RKO (cell line): ENCODE data around the gene UCN.
"Not testable (repeated sequence)": the region's sequence is repeated elsewhere in the genome, so short reads cannot be mapped to it uniquely, and the experiment has no call there.

Experiments used
- DNase-seq: peaks from one replicate; pipeline ENCODE4 v3.0.0-alpha.2; 2016; ENCODE audit warnings: low spot score

UCN gene

DNA sequence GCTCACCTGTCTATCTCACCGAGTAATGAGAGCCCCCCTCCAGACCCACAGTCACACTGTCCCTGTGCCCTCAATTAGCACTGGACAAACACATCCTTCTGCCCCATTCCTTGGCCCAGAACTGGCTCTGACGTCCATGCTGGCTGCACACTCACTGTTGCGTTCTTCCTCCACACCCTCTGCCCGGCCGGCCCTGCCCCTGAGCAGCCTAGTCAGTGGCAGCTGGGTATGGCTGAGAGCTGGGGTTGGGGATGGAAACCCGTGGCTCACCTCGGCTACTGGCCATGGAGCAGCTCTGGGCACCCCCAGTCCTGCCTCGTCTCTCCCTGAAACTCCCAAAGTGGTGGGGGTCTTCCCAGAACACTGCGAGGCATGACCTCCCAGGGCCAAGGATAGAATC is 6.5 kb upstream of the UCN start:
- DNase-seq, result no peak

DNA sequence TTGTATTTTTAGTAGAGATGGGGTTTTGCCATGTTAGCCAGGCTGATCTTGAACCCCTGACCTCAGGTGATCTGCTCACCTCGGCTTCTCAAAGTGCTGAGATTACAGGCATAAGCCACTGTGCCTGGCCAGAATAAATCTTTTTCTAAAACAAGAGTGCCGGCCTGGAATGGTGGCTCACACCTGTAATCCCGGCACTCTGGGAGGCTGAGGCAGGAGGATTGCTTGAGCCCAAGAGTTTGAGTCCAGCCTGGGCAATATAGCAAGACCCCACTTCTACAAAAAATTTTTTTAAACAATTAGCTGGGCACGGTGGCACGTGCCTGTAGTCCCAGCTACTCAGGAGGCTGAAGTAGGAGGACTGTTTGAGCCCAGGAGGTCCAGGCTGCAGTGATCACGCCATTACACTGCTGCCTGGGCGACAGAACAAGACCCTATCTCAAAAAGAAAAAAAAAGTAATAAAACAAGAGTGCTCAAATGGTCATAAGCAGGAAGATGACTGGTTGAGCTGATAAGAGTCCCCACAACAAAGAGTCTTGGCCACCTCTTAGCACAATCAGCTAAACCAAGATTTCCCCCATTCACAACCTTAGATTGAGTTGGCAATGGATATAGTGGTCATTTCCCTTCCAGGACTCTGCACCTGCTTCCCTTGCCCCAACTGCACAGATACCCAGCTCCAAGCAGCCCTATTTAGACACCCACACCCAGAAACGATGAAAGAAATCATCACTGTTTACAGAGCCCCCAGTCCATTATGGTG is 5.8 kb upstream of the UCN start:
- DNase-seq, result no peak

DNA sequence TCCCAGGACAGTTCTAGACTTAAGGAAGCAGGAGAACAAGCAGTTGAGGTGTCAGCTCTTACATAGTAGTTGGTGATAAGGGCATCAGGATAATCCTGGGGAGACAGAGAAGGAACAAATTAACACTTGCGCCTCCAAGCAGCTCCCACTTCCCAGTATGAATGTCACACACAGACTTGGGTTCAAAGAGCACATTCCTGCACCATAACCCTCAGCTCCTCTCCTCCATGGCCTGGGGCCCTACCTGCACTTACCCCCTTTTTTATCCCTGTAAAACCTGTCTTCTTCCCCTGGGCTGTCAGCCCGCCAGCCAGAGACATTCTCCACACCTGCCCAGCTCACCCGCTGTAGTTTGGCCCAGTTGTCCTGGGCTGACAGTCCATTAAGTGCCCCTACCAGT is 3.9 kb upstream of the UCN start:
- no peak for DNase-seq

DNA sequence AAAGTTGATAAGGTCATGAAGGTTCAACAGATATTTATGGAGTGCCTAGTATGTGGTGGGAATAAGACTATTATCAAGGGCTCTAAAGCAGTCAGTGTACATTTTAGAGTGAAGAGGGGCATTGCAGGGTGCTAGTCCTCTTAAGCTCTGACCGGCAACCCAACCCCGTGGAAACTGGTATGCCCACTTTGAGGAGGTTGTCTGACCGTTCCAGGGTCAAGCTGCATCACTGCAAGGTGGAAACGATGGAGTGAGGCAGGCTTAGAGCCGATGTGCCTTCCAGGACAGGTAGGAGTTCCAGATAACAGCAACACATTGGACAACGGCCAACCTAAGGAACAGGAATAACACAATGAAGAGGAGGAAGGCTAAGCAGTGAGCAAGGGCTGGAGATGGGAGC is 1.4 kb upstream of the UCN start:
- no peak for DNase-seq

GRCh38 chr2:27307545-27308358 is 493 bp downstream of the UCN start:
- DNase-seq, result no peak

DNA sequence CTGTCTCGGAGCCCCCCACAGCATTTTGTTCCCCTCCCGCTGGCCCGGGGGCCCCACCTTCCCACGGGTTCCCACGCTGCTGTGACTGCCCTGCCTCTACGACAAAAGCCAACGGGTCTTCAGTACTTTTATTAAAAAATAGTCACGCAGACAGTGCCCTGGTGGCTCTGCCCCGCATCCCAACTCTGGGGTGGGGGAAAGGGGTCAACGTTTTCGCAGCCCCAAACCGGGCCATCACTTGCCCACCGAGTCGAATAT is 1.0 kb downstream of the UCN start:
- no peak for DNase-seq

- no peak for DNase-seq
These were observed 1.5 kb downstream of the UCN start for GRCh38 chr2:27306573-27307286.

DNA sequence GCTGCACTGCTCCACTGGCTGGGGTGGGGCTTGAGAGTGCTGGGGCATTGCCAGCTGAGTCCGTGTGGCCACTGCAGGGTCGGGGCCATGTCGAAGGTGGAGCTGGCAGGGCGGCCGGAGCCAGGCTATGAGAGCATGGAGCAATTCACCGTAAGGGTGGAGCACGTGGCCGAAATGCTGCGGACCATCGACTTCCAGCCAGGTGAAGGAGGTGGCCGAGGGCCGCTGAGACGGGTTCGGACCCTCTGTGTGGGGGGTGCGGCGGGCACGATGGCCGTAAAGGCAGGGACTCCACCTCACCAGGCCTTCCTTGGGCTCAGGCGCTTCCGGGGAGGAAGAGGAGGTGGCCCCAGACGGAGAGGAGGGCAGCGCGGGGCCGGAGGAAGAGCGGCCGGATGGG is 2.1 kb downstream of the UCN start:
- DNase-seq, result no peak

- no peak for DNase-seq
These were observed 2.7 kb downstream of the UCN start for GRCh38 chr2:27305516-27305915.

DNA sequence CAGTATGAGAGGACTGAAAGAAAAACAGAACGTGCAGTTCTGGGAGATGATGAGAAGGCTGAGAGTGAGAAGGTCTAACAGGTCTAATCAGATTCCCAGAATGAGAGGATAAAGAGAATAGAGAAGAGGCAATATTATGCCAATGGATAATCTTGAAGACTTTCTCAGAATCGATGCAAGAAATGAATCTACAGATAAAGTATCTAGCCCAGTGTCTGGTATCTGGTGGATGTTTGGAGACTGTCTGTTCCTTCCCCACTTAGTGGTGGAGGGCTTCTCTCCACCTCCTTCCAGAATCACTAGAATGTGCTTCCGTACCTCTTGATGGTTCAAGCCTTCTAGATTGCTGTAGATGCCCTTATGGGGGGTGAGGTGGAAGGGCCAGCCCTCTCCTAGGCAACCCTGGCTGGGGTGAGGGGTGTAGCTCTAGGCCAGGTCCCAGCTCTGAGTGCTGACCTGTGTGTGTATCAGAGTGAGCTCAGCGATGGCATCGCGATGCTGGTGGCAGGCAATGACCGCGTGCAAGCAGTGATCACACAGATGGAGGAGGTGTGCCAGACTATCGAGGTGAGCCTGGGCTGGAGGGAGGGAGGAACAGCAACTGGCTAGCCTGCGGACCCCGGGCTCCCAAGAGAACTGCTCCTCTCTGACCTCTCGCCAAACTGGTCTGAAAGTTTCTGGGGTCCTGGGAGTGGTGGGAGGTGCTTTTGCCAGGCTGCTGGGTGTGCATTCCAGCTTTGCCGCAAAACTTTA is 3.6 kb downstream of the UCN start:
- DNase-seq, result no peak

GRCh38 chr2:27303093-27304025 is 4.9 kb downstream of the UCN start:
- peak; percentile 86 for DNase-seq

DNA sequence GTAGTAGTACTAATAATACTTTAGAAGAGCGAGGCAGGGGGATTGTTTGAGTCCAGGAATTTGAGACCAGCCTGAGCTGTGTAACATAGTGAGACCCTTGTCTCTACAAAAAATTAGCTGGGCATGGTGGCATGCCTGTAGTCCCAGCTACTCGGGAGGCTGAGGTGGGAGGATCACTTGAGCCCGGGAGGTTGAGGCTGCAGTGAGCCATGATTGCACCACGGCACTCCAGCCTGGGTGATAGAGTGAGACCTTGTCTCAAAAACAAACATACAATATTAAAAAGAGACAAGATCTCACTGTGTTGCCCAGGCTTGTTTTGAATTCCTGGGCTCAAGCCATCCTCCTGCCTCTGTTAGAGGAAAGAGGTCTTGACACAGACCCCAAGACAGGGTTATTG is 7.6 kb downstream of the UCN start:
- DNase-seq, result not testable (repeated sequence)

GRCh38 chr2:27298391-27299080 is 9.7 kb downstream of the UCN start:
- DNase-seq, result no peak

DNA sequence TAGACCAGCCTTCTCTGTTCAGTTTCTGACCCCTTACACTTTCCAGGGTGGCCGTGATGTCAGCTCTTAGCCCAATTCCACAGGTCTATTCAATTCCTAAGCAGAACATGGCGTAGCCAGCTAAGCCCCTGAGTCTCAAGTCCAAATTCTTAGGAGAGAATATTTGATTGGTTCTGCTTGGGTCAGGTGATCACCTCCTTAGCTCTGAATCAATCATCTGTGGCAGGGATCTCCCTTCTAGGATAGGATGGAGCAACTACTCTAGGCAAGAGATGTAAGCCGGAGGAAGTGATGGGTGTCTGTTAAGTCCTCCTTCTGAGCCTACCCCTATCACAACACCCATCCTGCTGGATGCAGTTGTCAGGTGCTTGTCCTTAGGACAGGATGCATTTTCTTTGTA is 11.1 kb downstream of the UCN start:
- DNase-seq, result no peak

- no peak for DNase-seq
These were observed 11.8 kb downstream of the UCN start for GRCh38 chr2:27296481-27296880.

- DNase-seq, result no peak
These were observed 13.3 kb downstream of the UCN start for GRCh38 chr2:27294928-27295327.

DNA sequence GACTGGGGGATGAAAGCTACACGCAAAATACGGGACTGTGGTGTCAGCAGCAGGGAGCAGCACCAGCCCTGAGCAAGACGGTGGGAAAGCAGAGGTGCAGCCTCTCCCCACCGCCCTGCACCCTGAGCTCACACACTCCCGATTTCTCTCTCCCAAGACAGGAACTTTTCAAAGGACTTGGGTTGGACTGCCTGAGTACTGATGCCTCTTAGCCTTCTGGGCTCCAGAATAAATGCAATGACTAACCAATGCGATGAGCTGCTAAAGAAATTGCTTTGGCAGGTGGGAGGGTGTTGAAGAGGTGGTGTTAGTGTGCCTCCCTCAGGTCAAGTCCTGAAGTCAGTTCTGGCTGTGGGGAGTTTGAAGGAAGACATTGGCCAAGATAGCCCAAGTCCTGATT is 16.4 kb downstream of the UCN start:
- DNase-seq, result no peak

GRCh38 chr2:27290549-27290948 is 17.7 kb downstream of the UCN start:
- DNase-seq, result no peak

DNA sequence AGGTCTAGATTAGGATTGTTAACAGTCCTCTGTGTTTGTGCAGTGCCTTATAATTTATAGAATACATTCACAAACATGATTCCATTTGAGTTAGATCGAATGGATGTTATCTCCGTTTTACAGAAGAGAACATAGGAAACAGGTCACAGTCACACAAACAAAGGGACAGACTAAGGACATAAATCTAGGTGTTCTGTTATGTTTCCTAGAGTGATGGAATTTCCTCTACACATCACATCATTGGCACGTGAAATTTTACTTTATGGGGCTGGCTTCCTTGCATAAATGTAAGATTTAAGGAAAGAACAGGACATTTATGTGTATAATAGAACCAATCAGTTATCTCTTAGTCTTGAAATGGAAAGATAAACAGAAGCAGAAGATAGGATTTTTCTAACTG is 19.6 kb downstream of the UCN start:
- DNase-seq, result no peak

DNA sequence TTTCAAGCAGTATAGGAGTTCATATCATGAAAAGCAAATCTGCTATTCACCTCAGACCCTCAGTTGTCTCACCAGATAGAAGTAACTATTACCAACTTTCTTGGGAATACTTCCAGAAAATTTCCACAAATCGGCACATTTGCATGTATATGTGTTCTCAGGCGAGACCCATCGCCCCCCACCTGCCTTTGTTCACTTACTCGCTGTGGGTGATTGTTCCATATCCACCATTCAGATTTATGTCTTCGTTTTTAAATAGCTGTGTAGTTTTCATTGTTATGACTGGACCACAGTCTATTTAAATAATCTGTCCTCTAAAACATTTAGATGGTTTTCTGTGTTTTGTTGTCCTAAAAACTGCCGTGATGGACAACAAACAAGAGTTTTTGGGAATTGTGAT is 22.8 kb downstream of the UCN start:
- no peak for DNase-seq

- no peak for DNase-seq
These were observed 23.2 kb downstream of the UCN start for GRCh38 chr2:27284996-27285395.
